Skeletal muscle satellite cell (primary cell): ENCODE data around the gene FES.
"Not testable (repeated sequence)": the region's sequence is repeated elsewhere in the genome, so short reads cannot be mapped to it uniquely, and the experiment has no call there.

ENCODE experiments used
- H3K27me3 ChIP-seq: 2 replicates; pipeline ENCODE4 v1.7.0; 2013; ENCODE audit warnings: low read length; ENCODE audit not compliant: control insufficient read depth, insufficient read depth
- H3K36me3 ChIP-seq: 2 replicates; pipeline ENCODE4 v1.7.0; 2013; ENCODE audit warnings: mild to moderate bottlenecking, control low read depth, low read length; ENCODE audit not compliant: insufficient read depth
- H3K4me1 ChIP-seq: 2 replicates; pipeline ENCODE4 v1.7.0; 2013; ENCODE audit warnings: low read length; ENCODE audit not compliant: control insufficient read depth, insufficient read depth
- H3K4me2 ChIP-seq: 2 replicates; pipeline ENCODE4 v1.7.0; 2013; ENCODE audit warnings: mild to moderate bottlenecking, low read length
- H3K4me3 ChIP-seq: 2 replicates; pipeline ENCODE4 v1.7.0; 2013; ENCODE audit warnings: low read length
- H3K9ac ChIP-seq: 2 replicates; pipeline ENCODE4 v1.7.0; 2013; ENCODE audit warnings: mild to moderate bottlenecking, low read depth, low read length, moderate library complexity
- H3K9me3 ChIP-seq: replicated peaks from 2 replicates; pipeline ENCODE4 v1.7.0; 2013; ENCODE audit warnings: mild to moderate bottlenecking, control low read depth, low read length

FES gene

GRCh38 chr15:90917569-90917968 lies 33.3 kb downstream of the FES start:
- no peak overlapping the region for H3K4me2 ChIP-seq
- H3K9me3 ChIP-seq = no peaks in the 10 kb centered on the region
- peaks cover 51% of the 10 kb centered on the region for H3K36me3 ChIP-seq
- H3K4me3 ChIP-seq = no peak overlapping the region
- no peaks in the 10 kb centered on the region for H3K27me3 ChIP-seq
- no peaks in the 10 kb centered on the region for H3K4me1 ChIP-seq
- no peak overlapping the region for H3K9ac ChIP-seq

GRCh38 chr15:90918034-90918788 lies 33.9 kb downstream of the FES start:
- no peaks in the 10 kb centered on the region for H3K27me3 ChIP-seq
- no peaks in the 10 kb centered on the region for H3K4me1 ChIP-seq
- no peak overlapping the region for H3K9ac ChIP-seq
- H3K9me3 ChIP-seq = no peaks in the 10 kb centered on the region
- H3K4me2 ChIP-seq = no peak overlapping the region
- H3K36me3 ChIP-seq = peaks cover 46% of the 10 kb centered on the region
- H3K4me3 ChIP-seq = no peak overlapping the region

GRCh38 chr15:90918835-90919234 lies 34.5 kb downstream of the FES start:
- no peaks in the 10 kb centered on the region for H3K27me3 ChIP-seq
- no peak overlapping the region for H3K4me2 ChIP-seq
- peaks cover 46% of the 10 kb centered on the region for H3K36me3 ChIP-seq
- H3K9me3 ChIP-seq = no peaks in the 10 kb centered on the region
- H3K4me3 ChIP-seq = no peak overlapping the region
- no peak overlapping the region for H3K9ac ChIP-seq
- H3K4me1 ChIP-seq = no peaks in the 10 kb centered on the region

GRCh38 chr15:90921887-90922286 lies 37.6 kb downstream of the FES start:
- Histone ChIP-seq H3K9me3 (no peaks in the 10 kb centered on the region), H3K36me3 (peaks cover 35% of the 10 kb centered on the region), H3K4me2 (no peak overlapping the region), H3K4me3 (no peak overlapping the region), H3K27me3 (no peaks in the 10 kb centered on the region), H3K4me1 (no peaks in the 10 kb centered on the region), H3K9ac (no peak overlapping the region)

GRCh38 chr15:90922712-90923322 lies 38.5 kb downstream of the FES start:
- H3K4me1 ChIP-seq, H3K9ac ChIP-seq, H3K27me3 ChIP-seq, H3K9me3 ChIP-seq, H3K4me2 ChIP-seq, H3K4me3 ChIP-seq: not testable (repeated sequence)
- H3K36me3 ChIP-seq = peaks cover 27% of the 10 kb centered on the region

GRCh38 chr15:90924375-90924774 lies 40.1 kb downstream of the FES start:
- Histone ChIP-seq H3K36me3 (peaks cover 16% of the 10 kb centered on the region), H3K4me1 (peaks cover 2% of the 10 kb centered on the region), H3K9ac (no peak overlapping the region), H3K27me3 (no peaks in the 10 kb centered on the region), H3K4me3 (no peak overlapping the region), H3K9me3 (no peaks in the 10 kb centered on the region), H3K4me2 (no peak overlapping the region)

- peaks cover 20% of the 10 kb centered on the region for H3K4me1 ChIP-seq
- not testable (repeated sequence) for H3K9ac ChIP-seq, H3K4me2 ChIP-seq, H3K36me3 ChIP-seq, H3K27me3 ChIP-seq, H3K4me3 ChIP-seq, H3K9me3 ChIP-seq
Observed at GRCh38 chr15:90926766-90927165, 42.5 kb downstream of the FES start.

GRCh38 chr15:90928106-90928505 lies 43.8 kb downstream of the FES start:
- not testable (repeated sequence) for H3K27me3 ChIP-seq, H3K4me3 ChIP-seq

GRCh38 chr15:90929246-90930019 lies 45.1 kb downstream of the FES start:
- Histone ChIP-seq H3K4me2 (peak overlapping the region; percentile 100), H3K9ac (peak overlapping the region; percentile 84), H3K4me1 (peaks cover 30% of the 10 kb centered on the region), H3K36me3 (no peaks in the 10 kb centered on the region), H3K27me3 (no peaks in the 10 kb centered on the region), H3K9me3 (no peaks in the 10 kb centered on the region), H3K4me3 (peak overlapping the region; percentile 79)

More at GRCh38 chr15:90928106-90928505, 43.8 kb downstream of the FES start:
- H3K4me2 ChIP-seq, H3K9ac ChIP-seq, H3K9me3 ChIP-seq, H3K36me3 ChIP-seq: not testable (repeated sequence)
- H3K4me1 ChIP-seq = peaks cover 27% of the 10 kb centered on the region

- Histone ChIP-seq H3K9me3 (no peaks in the 10 kb centered on the region), H3K9ac (peak overlapping the region; percentile 84), H3K36me3 (no peaks in the 10 kb centered on the region), H3K4me1 (peaks cover 39% of the 10 kb centered on the region), H3K27me3 (no peaks in the 10 kb centered on the region), H3K4me2 (peak overlapping the region; percentile 100), H3K4me3 (peak overlapping the region; percentile 79)
Observed at GRCh38 chr15:90930861-90931574, 46.7 kb downstream of the FES start.

- H3K4me1 ChIP-seq = peaks cover 44% of the 10 kb centered on the region
- H3K9ac ChIP-seq = peak overlapping the region; percentile 88
- H3K36me3 ChIP-seq = no peaks in the 10 kb centered on the region
- no peaks in the 10 kb centered on the region for H3K27me3 ChIP-seq
- no peaks in the 10 kb centered on the region for H3K9me3 ChIP-seq
- peak overlapping the region; percentile 100 for H3K4me2 ChIP-seq
- peak overlapping the region; percentile 94 for H3K4me3 ChIP-seq
Observed at GRCh38 chr15:90931575-90931827, 47.2 kb downstream of the FES start.
